NB4 (cell line): ENCODE measurements around the gene HDAC4.

Source experiments
- DNase-seq: peaks from one replicate; pipeline ENCODE4 v3.0.0; 2010; ENCODE audit warnings: low read depth
- H3K4me3 ChIP-seq: one replicate; pipeline ENCODE4 v1.5.1; 2011; ENCODE audit warnings: mild to moderate bottlenecking, low read depth, low read length, moderate library complexity
- CTCF ChIP-seq: IDR thresholded peaks from one replicate; pipeline ENCODE4 v1.5.1; 2012; ENCODE audit warnings: low read depth, low read length
- MAX ChIP-seq: IDR thresholded peaks from 2 replicates; pipeline ENCODE4 v1.6.1; 2011; ENCODE audit warnings: low read depth, low read length
- MYC ChIP-seq: IDR thresholded peaks from 2 replicates; pipeline ENCODE4 v1.6.1; 2011; ENCODE audit warnings: low read depth, low read length
- POLR2A ChIP-seq: IDR thresholded peaks from 2 replicates; pipeline ENCODE4 v1.6.1; 2011; ENCODE audit warnings: mild to moderate bottlenecking; ENCODE audit not compliant: insufficient read length; ENCODE audit errors: extremely low read depth

The HDAC4 gene

GRCh38 chr2:239323447-239323846 lies 77.4 kb downstream of the HDAC4 start:
- H3K4me3 ChIP-seq: no peak overlapping the region
- no peak for TF ChIP-seq MAX
- TF ChIP-seq MYC: no peak
- no peak for TF ChIP-seq POLR2A
- no peak for TF ChIP-seq CTCF
- DNase-seq: no peak

- TF ChIP-seq POLR2A: no peak
- no peak for TF ChIP-seq CTCF
- TF ChIP-seq MYC: no peak
- no peak for TF ChIP-seq MAX
- DNase-seq: no peak
Measured at GRCh38 chr2:239322416-239323086, 78.3 kb downstream of the HDAC4 start.

GRCh38 chr2:239321596-239322415 lies 79.0 kb downstream of the HDAC4 start:
- no peak overlapping the region for H3K4me3 ChIP-seq
- no peak for TF ChIP-seq POLR2A

More at GRCh38 chr2:239322416-239323086, 78.3 kb downstream of the HDAC4 start:
- no peak overlapping the region for H3K4me3 ChIP-seq

GRCh38 chr2:239318790-239319661 lies 81.8 kb downstream of the HDAC4 start:
- TF ChIP-seq POLR2A: no peak
- TF ChIP-seq CTCF: no peak
- no peak for TF ChIP-seq MYC
- TF ChIP-seq MAX: no peak
- DNase-seq: no peak
- H3K4me3 ChIP-seq: no peak overlapping the region

More at GRCh38 chr2:239321596-239322415, 79.0 kb downstream of the HDAC4 start:
- peak; percentile 56 for DNase-seq

GRCh38 chr2:239318151-239318611 lies 82.6 kb downstream of the HDAC4 start:
- H3K4me3 ChIP-seq: no peak overlapping the region
- TF ChIP-seq MAX (no peak), MYC (no peak), CTCF (no peak), POLR2A (no peak)
- no peak for DNase-seq
